GM12891 (cell line): ENCODE results near the gene HSPA13.

ENCODE experiments used
- DNase-seq: peaks from one replicate; pipeline ENCODE4 v3.0.0; 2011; ENCODE audit warnings: low spot score; ENCODE audit not compliant: insufficient read length
- FAIRE-seq: peaks from 2 replicates; lab custom pipeline; 2011; peaks lifted over from hg19 to GRCh38; lab: Jason Lieb, UNC
- PAX5 ChIP-seq: IDR thresholded peaks from 2 replicates; pipeline ENCODE4 v1.6.1; 2011; ENCODE audit warnings: low read length, moderate library complexity, mild to moderate bottlenecking; ENCODE audit not compliant: insufficient read depth, severe bottlenecking
- POLR2A ChIP-seq: IDR thresholded peaks from 2 replicates; pipeline ENCODE4 v1.6.1; 2011; ENCODE audit warnings: low read depth, low read length, control low read depth
- POLR2AphosphoS5 ChIP-seq: IDR thresholded peaks from 2 replicates; pipeline ENCODE4 v1.6.1; 2011; ENCODE audit warnings: low read depth, low read length, control low read depth
- POU2F2 ChIP-seq: IDR thresholded peaks from 2 replicates; pipeline ENCODE4 v1.6.1; 2011; ENCODE audit warnings: low read depth, mild to moderate bottlenecking, control low read depth, low read length, moderate library complexity
- SPI1 ChIP-seq: IDR thresholded peaks from 2 replicates; pipeline ENCODE4 v1.6.1; 2011; ENCODE audit warnings: low read depth, low read length, control low read depth
- TAF1 ChIP-seq: IDR thresholded peaks from 2 replicates; pipeline ENCODE4 v1.6.1; 2011; ENCODE audit warnings: low read depth, low read length, control low read depth

HSPA13 gene

GRCh38 chr21:14325595-14325994 is 57.4 kb downstream of the HSPA13 start:
- no peak for DNase-seq
- FAIRE-seq, result no peak
- TF ChIP-seq PAX5 (no peak), POLR2A (no peak), POLR2AphosphoS5 (no peak), TAF1 (no peak), POU2F2 (no peak), SPI1 (no peak)
